Measurements from ENCODE around the gene TPPP3. TPM values are rescaled to one million over a fixed set of nuclear protein-coding genes. Genes with fewer than 3 reads are reported as not detected.

Gene TPPP3
- polyA plus RNA-seq, 1 experiment, result 1.5 TPM

DNA sequence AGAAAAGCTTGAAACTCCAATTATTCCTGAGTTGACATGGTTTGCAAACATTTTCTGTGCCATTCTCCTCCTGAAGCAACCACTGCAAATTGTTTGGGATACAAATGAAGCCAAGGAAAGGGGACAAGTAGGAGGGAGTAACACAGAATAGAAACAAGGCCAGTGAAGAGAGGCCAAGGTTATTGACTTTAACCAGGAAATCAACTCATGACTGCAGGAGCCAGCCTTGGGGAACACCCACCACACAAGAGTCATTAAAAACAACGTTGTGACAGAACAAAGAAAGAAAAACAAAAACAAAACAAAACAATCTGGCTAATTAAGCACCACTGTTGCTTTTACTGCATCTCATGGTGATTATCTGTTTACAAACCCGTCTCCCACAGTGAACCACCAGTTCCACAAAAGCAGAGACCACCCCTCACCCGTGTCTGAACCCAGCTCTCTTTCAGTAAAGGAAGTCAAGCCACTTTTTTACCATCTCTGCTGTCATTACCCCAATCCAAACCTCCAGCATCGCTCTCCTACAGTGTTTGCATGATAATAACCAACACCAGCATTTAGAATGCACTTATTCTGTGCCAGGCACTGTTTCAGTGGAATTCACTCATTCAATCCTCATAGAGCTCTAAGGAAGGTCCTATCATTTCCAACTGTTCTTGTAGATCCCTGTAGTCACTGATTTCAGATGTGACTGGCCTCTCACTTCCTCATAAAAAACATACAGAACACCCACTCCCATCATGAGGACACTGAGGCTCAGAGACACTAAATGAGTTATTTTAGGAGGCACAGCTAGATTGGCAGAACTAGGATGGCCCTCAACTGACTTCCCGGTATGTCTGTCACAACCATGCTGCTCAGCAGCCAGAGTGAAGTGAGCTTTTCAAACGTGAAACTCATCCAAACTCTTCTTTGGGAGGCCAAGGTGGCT lies 20.9 kb upstream of the TPPP3 start:
- no peak for DNase-seq (ENCODE audit: low read depth, low spot score)
- TF ChIP-seq, protein P1, sequence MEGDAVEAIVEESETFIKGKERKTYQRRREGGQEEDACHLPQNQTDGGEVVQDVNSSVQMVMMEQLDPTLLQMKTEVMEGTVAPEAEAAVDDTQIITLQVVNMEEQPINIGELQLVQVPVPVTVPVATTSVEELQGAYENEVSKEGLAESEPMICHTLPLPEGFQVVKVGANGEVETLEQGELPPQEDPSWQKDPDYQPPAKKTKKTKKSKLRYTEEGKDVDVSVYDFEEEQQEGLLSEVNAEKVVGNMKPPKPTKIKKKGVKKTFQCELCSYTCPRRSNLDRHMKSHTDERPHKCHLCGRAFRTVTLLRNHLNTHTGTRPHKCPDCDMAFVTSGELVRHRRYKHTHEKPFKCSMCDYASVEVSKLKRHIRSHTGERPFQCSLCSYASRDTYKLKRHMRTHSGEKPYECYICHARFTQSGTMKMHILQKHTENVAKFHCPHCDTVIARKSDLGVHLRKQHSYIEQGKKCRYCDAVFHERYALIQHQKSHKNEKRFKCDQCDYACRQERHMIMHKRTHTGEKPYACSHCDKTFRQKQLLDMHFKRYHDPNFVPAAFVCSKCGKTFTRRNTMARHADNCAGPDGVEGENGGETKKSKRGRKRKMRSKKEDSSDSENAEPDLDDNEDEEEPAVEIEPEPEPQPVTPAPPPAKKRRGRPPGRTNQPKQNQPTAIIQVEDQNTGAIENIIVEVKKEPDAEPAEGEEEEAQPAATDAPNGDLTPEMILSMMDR (IDR thresholded peaks at IDR 0.05; ENCODE audit: low read depth, low read length), result no peak

DNA sequence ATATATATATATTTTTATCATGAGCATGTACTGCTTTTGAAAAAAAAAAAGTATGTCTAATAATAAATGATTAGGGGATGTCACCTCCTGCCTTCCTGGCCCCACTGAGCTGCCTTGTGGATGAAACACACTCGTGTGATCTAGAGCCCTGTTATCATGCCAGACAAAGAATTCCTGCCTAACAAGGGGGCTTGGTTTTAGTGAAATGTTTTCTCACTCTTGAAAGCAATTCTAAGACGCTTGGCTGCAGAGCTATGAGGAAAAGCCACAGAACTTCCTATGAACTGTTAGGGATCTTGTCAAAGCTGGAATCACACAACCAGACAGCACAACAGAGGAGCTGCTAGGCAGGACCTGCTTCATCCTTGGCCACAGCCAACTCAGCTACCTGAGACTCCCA lies 19.0 kb upstream of the TPPP3 start:
- H3K27ac ChIP-seq (ENCODE audit: low read depth, low read length), result peak overlapping the region; percentile 39
- ChIA-PET POLR2A (no interaction called here), CTCF (interaction anchor here (1.0 to 2.2 kb wide), 2 partner anchors 16 to 56 kb away, joined by 3 to 7 read pairs; no protein-coding TSS in a partner anchor)
- no peak overlapping the region for H3K4me3 ChIP-seq (ENCODE audit: low read depth, low read length)
- TF ChIP-seq, protein P1 (IDR thresholded peaks at IDR 0.05; ENCODE audit: low read depth, low read length), result no peak
- no peaks in the 10 kb centered on the region for H3K27me3 ChIP-seq (ENCODE audit: control insufficient read depth, insufficient read depth, low read length)
- H3K9me3 ChIP-seq (ENCODE audit: control insufficient read depth, insufficient read depth, low read length), result no peaks in the 10 kb centered on the region; the same call in 1 of the 2 replicates
- DNase-seq (ENCODE audit: low read depth, low spot score), result no peak

More for the DNA sequence above, 20.9 kb upstream of the TPPP3 start:
- H3K27me3 ChIP-seq (ENCODE audit: control insufficient read depth, insufficient read depth, low read length), result no peaks in the 10 kb centered on the region
- H3K4me3 ChIP-seq (ENCODE audit: low read depth, low read length), result no peak overlapping the region
- H3K27ac ChIP-seq (ENCODE audit: low read depth, low read length), result no peak overlapping the region
- H3K9me3 ChIP-seq (ENCODE audit: control insufficient read depth, insufficient read depth, low read length), result no peaks in the 10 kb centered on the region; the same call in 1 of the 2 replicates
- POLR2A ChIA-PET, result interaction anchor here (0.6 kb wide), 1 partner anchor 80 kb away, joined by 3 read pairs; no protein-coding TSS in a partner anchor
- CTCF ChIA-PET, result interaction anchor here (0.6 to 1.2 kb wide), 3 partner anchors 66 to 227 kb away, joined by 3 to 5 read pairs (median 3); partner anchors contain the start of gene ATP6V0D1

DNA sequence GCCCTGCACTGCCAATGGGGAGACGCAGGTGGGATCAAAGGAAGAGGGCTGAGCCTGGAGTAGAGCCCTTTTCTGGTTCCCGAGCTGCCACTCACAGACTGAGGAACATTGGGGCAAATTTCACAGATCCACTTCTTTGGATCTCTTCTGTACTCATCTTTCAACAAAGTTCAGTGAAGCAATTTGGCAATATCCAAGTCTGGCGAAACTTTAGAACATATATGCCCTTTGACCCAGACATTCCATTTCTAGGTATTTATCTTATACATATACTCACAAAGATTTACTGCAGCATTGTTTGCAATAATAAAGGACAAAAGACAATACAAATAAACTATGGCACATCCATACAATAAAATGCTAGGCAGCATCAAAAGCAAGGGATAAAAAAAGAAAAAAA lies 18.0 kb upstream of the TPPP3 start:
- ChIA-PET POLR2A (no interaction called here), CTCF (interaction anchor here (0.7 to 2.2 kb wide), 3 partner anchors 17 to 539 kb away, joined by 3 to 7 read pairs (median 3); partner anchors contain the start of gene TPPP3)
- TF ChIP-seq, protein P1 (IDR thresholded peaks at IDR 0.05; ENCODE audit: low read depth, low read length), result no peak
- Histone ChIP-seq H3K9me3 (ENCODE audit: control insufficient read depth, insufficient read depth, low read length) (no peaks in the 10 kb centered on the region; the same call in 1 of the 2 replicates), H3K27me3 (ENCODE audit: control insufficient read depth, insufficient read depth, low read length) (no peaks in the 10 kb centered on the region), H3K4me3 (ENCODE audit: low read depth, low read length) (no peak overlapping the region), H3K27ac (ENCODE audit: low read depth, low read length) (no peak overlapping the region)
- no peak for DNase-seq (ENCODE audit: low read depth, low spot score)

DNA sequence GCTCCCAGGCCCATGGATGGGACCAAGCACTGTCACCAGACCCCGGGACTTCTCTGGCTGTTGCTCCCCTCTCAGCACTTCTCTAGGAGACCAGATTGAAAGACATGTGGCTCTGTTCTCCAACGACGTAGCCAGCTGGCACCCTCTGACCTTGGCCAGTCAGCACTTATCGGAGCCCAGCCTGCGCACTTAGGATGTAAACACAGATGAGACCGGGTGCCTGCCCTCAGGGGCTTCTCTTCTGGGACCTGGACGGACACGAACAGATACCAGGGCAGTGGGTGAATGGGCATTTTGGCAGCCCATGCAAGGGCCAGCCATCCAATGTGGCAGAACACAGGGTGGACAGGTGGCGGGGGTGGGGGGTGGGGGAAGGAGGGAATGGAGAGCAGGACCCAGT lies 16.3 kb upstream of the TPPP3 start:
- POLR2A ChIA-PET, result no interaction called here
- CTCF ChIA-PET, result no interaction called here
- TF ChIP-seq, protein P1 (IDR thresholded peaks at IDR 0.05; ENCODE audit: low read depth, low read length), result no peak

More for the DNA sequence above, 16.3 kb upstream of the TPPP3 start:
- Histone ChIP-seq H3K27me3 (ENCODE audit: control insufficient read depth, insufficient read depth, low read length) (no peaks in the 10 kb centered on the region), H3K9me3 (ENCODE audit: control insufficient read depth, insufficient read depth, low read length) (no peaks in the 10 kb centered on the region; the same call in 1 of the 2 replicates), H3K4me3 (ENCODE audit: low read depth, low read length) (no peak overlapping the region), H3K27ac (ENCODE audit: low read depth, low read length) (no peak overlapping the region)
- DNase-seq (ENCODE audit: low read depth, low spot score), result no peak

Data from AG04450 (cell line).